OCI-LY7 (cell line): Measurements from ENCODE around the gene LRRC55. TPM values are rescaled to one million over a fixed set of nuclear protein-coding genes. Genes with fewer than 3 reads are reported as not detected.

Experiments
- BruUV-seq: library from RNA; stranded (reverse); fragments of 400-500 nt; replicated peaks from 2 replicates; lab custom pipeline; 2021; lab: Mats Ljungman, UMichigan
- CTCF ChIA-PET: fragments of 300-600 bp; sonication (Branson Sonifier 250); formaldehyde crosslinking; loops from one replicate; lab custom pipeline; 2022; ENCODE audit warnings: antibody characterized with exemption; ENCODE audit not compliant: unreplicated experiment; lab: Charles Lee
- POLR2A ChIA-PET: fragments of 300-600 bp; sonication (Branson Sonifier 250); formaldehyde crosslinking; loops from one replicate; lab custom pipeline; 2022; ENCODE audit warnings: antibody characterized with exemption; lab: Charles Lee
- DNase-seq: peaks from one replicate; pipeline ENCODE4 v3.0.0-alpha.2; 2015; ENCODE audit warnings: low spot score
- H2AFZ ChIP-seq: fragments of 200-600 bp; sonication (generic), shearing (Covaris generic); 2 replicates; pipeline ENCODE4 v1.6.1; 2014; ENCODE audit warnings: mild to moderate bottlenecking, antibody characterized with exemption, low read length, moderate library complexity
- H3K27ac ChIP-seq: fragments of 200-600 bp; sonication (generic); 2 replicates; pipeline ENCODE4 v1.5.1; 2014; ENCODE audit warnings: mixed run types, low read depth, mild to moderate bottlenecking, moderate library complexity, low read length, inconsistent platforms; ENCODE audit not compliant: poor library complexity, severe bottlenecking
- H3K36me3 ChIP-seq: fragments of 200-600 bp; sonication (generic); 2 replicates; pipeline ENCODE4 v1.6.1; 2014; ENCODE audit warnings: mild to moderate bottlenecking, antibody characterized with exemption, low read length, moderate library complexity, mixed read lengths; ENCODE audit not compliant: insufficient read depth
- H3K4me1 ChIP-seq: fragments of 200-600 bp; sonication (generic); 2 replicates; pipeline ENCODE4 v1.5.1; 2014; ENCODE audit warnings: mild to moderate bottlenecking, low read length; ENCODE audit not compliant: insufficient read depth, poor library complexity, severe bottlenecking
- H3K4me2 ChIP-seq: fragments of 200-600 bp; sonication (generic); 2 replicates; pipeline ENCODE4 v1.6.1; 2014; ENCODE audit warnings: mild to moderate bottlenecking, low read length
- H3K4me3 ChIP-seq: fragments of 200-600 bp; sonication (generic); 2 replicates; pipeline ENCODE4 v1.5.1; 2014; ENCODE audit warnings: mild to moderate bottlenecking, low read depth, low read length; ENCODE audit not compliant: poor library complexity, severe bottlenecking
- H3K79me2 ChIP-seq: fragments of 200-600 bp; sonication (generic); 2 replicates; pipeline ENCODE4 v1.6.1; 2016; ENCODE audit warnings: low read depth, mild to moderate bottlenecking, low read length, moderate library complexity, mixed read lengths; ENCODE audit not compliant: insufficient read depth
- H3K9me2 ChIP-seq: fragments of 200-600 bp; sonication (generic); 2 replicates; pipeline ENCODE4 v1.6.1; 2016; ENCODE audit warnings: mild to moderate bottlenecking, low read length, mixed read lengths; ENCODE audit not compliant: insufficient read depth
- H3K9me3 ChIP-seq: fragments of 200-600 bp; sonication (generic); 2 replicates; pipeline ENCODE4 v1.6.1; 2014; ENCODE audit warnings: mild to moderate bottlenecking, mixed run types, low read length, mixed read lengths
- H4K20me1 ChIP-seq: fragments of 200-600 bp; sonication (generic); 2 replicates; pipeline ENCODE4 v1.6.1; 2014; ENCODE audit warnings: mild to moderate bottlenecking, antibody characterized with exemption, low read length, moderate library complexity, mixed read lengths; ENCODE audit not compliant: insufficient read depth
- CTCF ChIP-seq: fragments of 200-600 bp; sonication (generic); conservative IDR thresholded peaks from 2 replicates; pipeline ENCODE4 v1.5.1; 2014; ENCODE audit warnings: mild to moderate bottlenecking, antibody characterized with exemption, low read length, moderate library complexity, mixed read lengths
- EZH2phosphoT487 ChIP-seq: fragments of 200-600 bp; sonication (generic); IDR thresholded peaks from 2 replicates; pipeline ENCODE4 v1.6.1; 2018; ENCODE audit warnings: low read depth, borderline replicate concordance, mild to moderate bottlenecking, mixed run types, antibody characterized with exemption, low read length, moderate library complexity, mixed read lengths
- intact Hi-C: fragments of 100-400 bp; cut with micrococcal nuclease; formaldehyde crosslinking; loops from one replicate; pipeline ENCODE4 v1.10.0; 2022; ENCODE audit not compliant: unreplicated experiment
- total RNA-seq, 2 experiments: library from RNA; depleted of rRNA in 1 of 2; stranded (reverse); fragments of >200 nt in 1 of 2; shearing (Covaris generic) in 1 of 2; gene quantifications; 2 replicates each; pipeline ENCODE4 v1.2.3, GENCODE V29; 2014 to 2022

Gene LRRC55
- total RNA-seq, 2 experiments from 2014 or later, result not detected

- Histone ChIP-seq H3K79me2 (no peaks in the 10 kb centered on the region), H2AFZ (no peak overlapping the region), H3K27ac (no peak overlapping the region), H3K9me2 (no peaks in the 10 kb centered on the region), H3K4me3 (no peak overlapping the region), H4K20me1 (no peaks in the 10 kb centered on the region), H3K4me2 (no peak overlapping the region), H3K36me3 (no peaks in the 10 kb centered on the region), H3K9me3 (no peaks in the 10 kb centered on the region), H3K4me1 (no peaks in the 10 kb centered on the region)
- intact Hi-C loops, result no loop called here
- no peak for TF ChIP-seq EZH2phosphoT487
- TF ChIP-seq CTCF, result no peak
- POLR2A ChIA-PET, result interaction anchor here (0.7 kb wide), 1 partner anchor 466 kb away, joined by 4 read pairs; no protein-coding TSS in a partner anchor
- CTCF ChIA-PET, result no interaction called here
- no TSS peak for BruUV-seq
- DNase-seq, result no peak
Observed at GRCh38 chr11:57174656-57175055, 7.1 kb upstream of the LRRC55 start.

- ChIA-PET CTCF (no interaction called here), POLR2A (no interaction called here)
- no peak overlapping the region for H3K27ac ChIP-seq
- intact Hi-C loops, result no loop called here
- H3K4me1 ChIP-seq, result no peaks in the 10 kb centered on the region
- H3K9me2 ChIP-seq, result no peaks in the 10 kb centered on the region
- no peak overlapping the region for H3K4me2 ChIP-seq
- H2AFZ ChIP-seq, result no peak overlapping the region
- no peaks in the 10 kb centered on the region for H3K36me3 ChIP-seq
- DNase-seq, result no peak
- no peak overlapping the region for H3K4me3 ChIP-seq
- BruUV-seq, result no TSS peak
- no peaks in the 10 kb centered on the region for H3K79me2 ChIP-seq
- no peaks in the 10 kb centered on the region for H4K20me1 ChIP-seq
- H3K9me3 ChIP-seq, result no peaks in the 10 kb centered on the region
- TF ChIP-seq EZH2phosphoT487 (no peak), CTCF (no peak)
Observed at GRCh38 chr11:57175478-57175877, 6.3 kb upstream of the LRRC55 start.

- Histone ChIP-seq H3K27ac (no peak overlapping the region), H3K9me3 (no peaks in the 10 kb centered on the region), H3K9me2 (no peaks in the 10 kb centered on the region), H3K79me2 (no peaks in the 10 kb centered on the region), H2AFZ (no peak overlapping the region), H3K4me3 (no peak overlapping the region), H3K36me3 (no peaks in the 10 kb centered on the region), H3K4me1 (no peaks in the 10 kb centered on the region), H4K20me1 (no peaks in the 10 kb centered on the region), H3K4me2 (no peak overlapping the region)
- ChIA-PET POLR2A (no interaction called here), CTCF (no interaction called here)
- intact Hi-C loops, result no loop called here
- BruUV-seq, result no TSS peak
- DNase-seq, result no peak
- no peak for TF ChIP-seq CTCF
Observed at GRCh38 chr11:57178334-57178733, 3.4 kb upstream of the LRRC55 start.
